Jurkat, Clone E6-1 (cell line): ENCODE results near the gene UBE2H.

ENCODE experiments used
- DNase-seq: peaks from one replicate; pipeline ENCODE4 v3.0.0-alpha.2; 2011; ENCODE audit warnings: low read depth, low spot score
- H3K4me3 ChIP-seq: 2 replicates; pipeline ENCODE4 v1.5.1; 2011; ENCODE audit warnings: mild to moderate bottlenecking, low read length, control low read depth, moderate library complexity

The UBE2H gene

DNA sequence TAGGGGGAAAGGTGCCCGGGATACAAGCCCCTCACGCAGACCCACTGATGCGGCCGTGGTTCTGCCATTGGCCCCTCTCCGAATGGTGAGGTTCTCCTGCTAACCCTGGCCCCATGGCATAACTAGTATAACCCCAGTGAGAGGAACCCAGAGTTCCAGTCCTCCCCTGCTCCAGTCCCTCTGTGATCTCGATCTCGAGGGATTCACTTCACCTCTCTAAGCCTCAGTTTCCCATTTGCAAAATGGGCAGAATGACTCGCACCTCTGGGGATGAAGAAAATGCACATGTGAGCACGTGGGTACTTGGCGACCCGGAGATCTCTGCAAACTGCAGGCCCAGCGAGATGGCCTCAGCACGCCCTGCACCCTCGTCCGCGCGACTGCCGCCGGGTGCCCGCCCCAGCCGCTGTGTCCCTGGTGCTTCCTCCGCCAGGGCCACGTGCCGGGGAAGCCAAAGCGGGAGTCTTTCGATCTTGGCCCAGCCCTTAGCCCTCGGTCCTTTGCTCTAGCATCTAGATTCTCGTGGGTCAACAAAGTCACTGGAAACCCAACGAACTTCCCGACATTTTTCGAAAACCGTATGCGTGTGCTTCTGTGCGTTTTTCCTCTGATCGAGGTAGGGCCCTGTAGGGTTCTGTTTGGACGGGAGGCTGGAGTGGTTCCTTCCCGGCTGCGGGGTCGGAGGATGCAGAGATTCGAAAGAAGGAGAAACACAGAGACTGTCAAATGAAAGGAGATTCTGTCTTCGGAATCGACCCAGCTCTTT, 169.8 kb downstream of the UBE2H start:
- no peak overlapping the region for H3K4me3 ChIP-seq

DNA sequence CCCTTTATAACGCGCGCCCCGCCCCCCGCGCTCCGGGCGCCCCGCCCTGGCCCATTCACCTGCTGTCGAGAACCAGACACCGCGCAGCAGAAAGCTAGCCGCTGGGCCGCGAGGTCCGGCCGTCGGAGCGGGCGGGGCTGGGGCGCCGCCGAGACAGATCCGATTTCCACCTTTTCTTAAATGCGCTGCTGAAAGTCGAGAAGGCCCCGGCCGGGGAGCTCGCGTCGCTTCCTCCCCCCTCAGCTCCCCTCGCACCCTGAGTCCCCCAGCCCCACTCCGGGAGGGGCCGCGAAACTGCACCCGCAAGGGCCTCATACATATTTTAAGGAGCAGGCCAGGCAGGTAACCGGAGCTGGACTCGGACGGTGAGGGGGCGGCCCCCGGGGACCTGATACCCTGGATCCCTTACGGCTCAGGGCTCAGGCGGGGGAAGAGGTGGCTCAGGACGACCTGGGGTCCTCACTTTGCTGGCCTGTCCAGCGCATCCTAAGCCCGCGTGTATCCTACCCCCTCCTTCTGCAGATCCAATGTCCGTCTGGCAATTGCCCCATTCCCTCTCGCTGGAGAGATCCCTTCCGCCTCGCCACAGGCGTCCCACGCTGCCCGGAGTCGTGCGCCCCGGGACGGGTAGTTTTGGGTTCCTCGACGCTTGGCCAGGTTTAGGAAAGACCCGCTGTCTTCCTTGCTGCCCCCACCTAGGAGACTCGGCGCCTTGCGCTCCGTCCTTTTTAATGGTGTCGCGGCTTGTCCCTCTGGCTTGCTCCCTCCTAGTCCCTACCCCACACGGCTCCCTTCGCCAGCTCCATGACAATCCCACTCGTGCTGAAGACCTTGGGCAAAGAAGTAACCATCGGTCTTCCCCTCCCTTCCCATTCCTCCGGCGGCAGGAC, 170.6 kb downstream of the UBE2H start:
- H3K4me3 ChIP-seq, result no peak overlapping the region
- DNase-seq, result no peak

More for the DNA sequence above, 169.8 kb downstream of the UBE2H start:
- DNase-seq, result no peak

DNA sequence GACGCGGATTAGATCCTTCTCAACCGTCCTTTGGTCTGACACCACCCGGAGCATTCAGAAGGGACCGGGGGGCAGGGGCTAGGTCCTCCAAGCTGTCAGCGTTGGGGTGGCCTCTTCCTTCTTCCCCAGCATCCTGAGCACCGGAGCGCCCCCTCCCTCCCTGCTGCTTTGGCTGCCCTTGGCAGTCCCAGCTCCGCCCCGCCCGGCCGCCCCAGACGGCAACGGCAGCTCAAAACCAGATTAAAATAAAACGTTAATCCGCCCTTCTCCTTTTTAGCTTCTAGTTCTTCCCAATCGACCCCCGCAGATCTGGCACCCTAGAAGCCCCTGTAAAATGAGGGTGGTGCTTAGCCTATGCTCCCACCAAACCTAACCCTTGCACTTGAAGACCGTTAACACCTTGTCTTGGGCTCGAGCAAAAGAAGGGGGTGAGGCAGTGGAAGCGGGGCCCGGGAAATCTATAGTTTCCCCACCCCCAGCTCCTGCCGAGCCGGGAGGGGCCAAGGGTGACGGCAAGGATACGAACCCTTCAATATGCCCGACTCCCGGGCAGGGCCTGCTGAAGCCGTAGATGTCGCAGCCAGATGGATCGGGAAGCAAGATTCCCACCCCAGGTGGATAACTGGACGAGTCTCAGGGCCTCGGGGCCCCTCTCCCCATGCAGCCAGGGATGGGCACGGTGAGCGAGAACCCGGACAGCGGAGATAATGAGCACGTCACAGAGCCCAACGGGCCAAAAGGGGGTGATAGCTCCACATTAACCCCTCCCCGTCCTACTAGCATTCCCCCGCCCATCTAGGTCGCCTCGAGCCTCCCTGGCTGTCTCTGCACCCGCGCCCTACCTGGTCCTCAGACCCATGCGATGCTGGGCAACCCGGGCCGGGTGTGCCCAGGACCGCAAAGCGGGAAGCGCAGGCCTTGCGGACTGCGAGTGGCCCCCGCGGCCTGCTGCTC, 171.5 kb downstream of the UBE2H start:
- H3K4me3 ChIP-seq, result peak overlapping the region; percentile 79
- DNase-seq, result peak; percentile 16
